Hematopoietic multipotent progenitor cell treated with erythropoietin and hydrocortisone succinate and interleukin-3 and kit ligand, for 4 days (in vitro differentiated cells): Measurements from ENCODE around the gene UBE4A.
"Not testable (repeated sequence)": the region's sequence is repeated elsewhere in the genome, so short reads cannot be mapped to it uniquely, and the experiment has no call there.

Experiments
- DNase-seq: peaks from one replicate; pipeline ENCODE4 v3.0.0-alpha.2; 2015

The UBE4A gene

GRCh38 chr11:118406599-118407166 is 47.3 kb downstream of the UBE4A start:
- DNase-seq: no peak

GRCh38 chr11:118410055-118410745 is 50.8 kb downstream of the UBE4A start:
- no peak for DNase-seq

- no peak for DNase-seq
Measured at GRCh38 chr11:118411530-118411929, 52.1 kb downstream of the UBE4A start.

- DNase-seq: no peak
Measured at GRCh38 chr11:118412921-118413320, 53.5 kb downstream of the UBE4A start.

- DNase-seq: peak; percentile 78
Measured at GRCh38 chr11:118415062-118415738, 55.8 kb downstream of the UBE4A start.

- peak; percentile 97 for DNase-seq
Measured at GRCh38 chr11:118415739-118416068, 56.3 kb downstream of the UBE4A start.

- not testable (repeated sequence) for DNase-seq
Measured at GRCh38 chr11:118416900-118417299, 57.5 kb downstream of the UBE4A start.

GRCh38 chr11:118417801-118418200 is 58.4 kb downstream of the UBE4A start:
- no peak for DNase-seq

GRCh38 chr11:118418766-118419165 is 59.4 kb downstream of the UBE4A start:
- DNase-seq: no peak

GRCh38 chr11:118427707-118428106 is 68.3 kb downstream of the UBE4A start:
- DNase-seq: no peak

GRCh38 chr11:118430956-118431355 is 71.6 kb downstream of the UBE4A start:
- peak; percentile 43 for DNase-seq

GRCh38 chr11:118434123-118434552 is 74.7 kb downstream of the UBE4A start:
- no peak for DNase-seq

- peak; percentile 87 for DNase-seq
Measured at GRCh38 chr11:118434553-118435289, 75.3 kb downstream of the UBE4A start.

- peak; percentile 95 for DNase-seq
Measured at GRCh38 chr11:118435290-118435892, 76.0 kb downstream of the UBE4A start.

- DNase-seq: peak; percentile 98
Measured at GRCh38 chr11:118435893-118436624, 76.7 kb downstream of the UBE4A start, which contains the start of gene KMT2A. KMT2A (plus strand) TSS chr11:118436492; CDS start chr11:118436513, 21 bp downstream.

- peak; percentile 57 for DNase-seq
Measured at GRCh38 chr11:118436639-118437207, 77.3 kb downstream of the UBE4A start.

GRCh38 chr11:118437208-118438125 is 78.1 kb downstream of the UBE4A start:
- DNase-seq: peak; percentile 73

GRCh38 chr11:118438314-118438931 is 79.0 kb downstream of the UBE4A start:
- DNase-seq: peak; percentile 90

GRCh38 chr11:118439646-118440045 is 80.2 kb downstream of the UBE4A start:
- no peak for DNase-seq

GRCh38 chr11:118441770-118442275 is 82.4 kb downstream of the UBE4A start:
- DNase-seq: no peak
